Effector memory CD4-positive, alpha-beta T cell (primary cell): ENCODE data around the gene DCLK3.

Experiments
- DNase-seq, 3 donors: peaks; one replicate each; pipeline ENCODE4 v3.0.0-alpha.2; 2020
- H3K27ac ChIP-seq: 2 replicates; pipeline ENCODE4 v1.7.0; 2013; ENCODE audit warnings: mild to moderate bottlenecking, low read length, moderate library complexity; ENCODE audit not compliant: insufficient read depth, poor library complexity, severe bottlenecking
- H3K27me3 ChIP-seq: replicated peaks from 2 replicates; pipeline ENCODE4 v1.7.0; 2013; ENCODE audit warnings: mild to moderate bottlenecking, low read length; ENCODE audit not compliant: insufficient read depth, control insufficient read depth, poor library complexity, severe bottlenecking
- H3K36me3 ChIP-seq: 2 replicates; pipeline ENCODE4 v1.7.0; 2013; ENCODE audit warnings: mild to moderate bottlenecking, low read length, moderate library complexity; ENCODE audit not compliant: control insufficient read depth, insufficient read depth
- H3K4me1 ChIP-seq: 2 replicates; pipeline ENCODE4 v1.7.0; 2013; ENCODE audit warnings: low read length, mild to moderate bottlenecking; ENCODE audit not compliant: control insufficient read depth, insufficient read depth, poor library complexity, severe bottlenecking
- H3K4me3 ChIP-seq: 2 replicates; pipeline ENCODE4 v1.7.0; 2013; ENCODE audit warnings: low read length, low read depth, mild to moderate bottlenecking; ENCODE audit not compliant: insufficient read depth, poor library complexity, severe bottlenecking
- H3K9me3 ChIP-seq: 2 replicates; pipeline ENCODE4 v1.7.0; 2013; ENCODE audit warnings: mild to moderate bottlenecking, low read length, moderate library complexity; ENCODE audit not compliant: control insufficient read depth
- total RNA-seq, 3 donors: gene quantifications; one replicate each; lab custom pipeline; 2026; lab: John Stamatoyannopoulos, UW

The DCLK3 gene
- 0 to 0.35 (median 0) reads per million in 3 donors for total RNA-seq

GRCh38 chr3:36763850-36764703, at the start of gene DCLK3:
Gene DCLK3, minus strand, starts transcription at chr3:36764553. Its CDS starts 290 bp downstream, at chr3:36764263.
- Histone ChIP-seq H3K9me3 (no peaks in the 10 kb centered on the region), H3K27me3 (peaks cover 3% of the 10 kb centered on the region)

GRCh38 chr3:36813305-36813704, 49.0 kb upstream of the DCLK3 start:
- no peak overlapping the region for H3K27ac ChIP-seq
- H3K27me3 ChIP-seq, result no peaks in the 10 kb centered on the region
- no peaks in the 10 kb centered on the region for H3K36me3 ChIP-seq
- DNase-seq, result no peak
- no peaks in the 10 kb centered on the region for H3K4me1 ChIP-seq
- H3K9me3 ChIP-seq, result no peaks in the 10 kb centered on the region
- no peak overlapping the region for H3K4me3 ChIP-seq

More at GRCh38 chr3:36763850-36764703, at the start of gene DCLK3:
- DNase-seq, result no peak
- H3K4me1 ChIP-seq, result no peaks in the 10 kb centered on the region
- H3K4me3 ChIP-seq, result no peak within 1 kb of the TSS
- no peak within 1 kb of the TSS for H3K27ac ChIP-seq
- no peaks in the 10 kb centered on the region for H3K36me3 ChIP-seq

GRCh38 chr3:36812240-36812639, 47.9 kb upstream of the DCLK3 start:
- DNase-seq, result no peak
- H3K4me1 ChIP-seq, result no peaks in the 10 kb centered on the region
- no peak overlapping the region for H3K4me3 ChIP-seq
- H3K27ac ChIP-seq, result no peak overlapping the region
- H3K27me3 ChIP-seq, result no peaks in the 10 kb centered on the region
- no peaks in the 10 kb centered on the region for H3K9me3 ChIP-seq
- H3K36me3 ChIP-seq, result no peaks in the 10 kb centered on the region

- no peaks in the 10 kb centered on the region for H3K9me3 ChIP-seq
- no peak for DNase-seq
- H3K4me1 ChIP-seq, result no peaks in the 10 kb centered on the region
- H3K4me3 ChIP-seq, result no peak overlapping the region
- H3K27ac ChIP-seq, result no peak overlapping the region
- no peaks in the 10 kb centered on the region for H3K36me3 ChIP-seq
- H3K27me3 ChIP-seq, result no peaks in the 10 kb centered on the region
These were observed 47.4 kb upstream of the DCLK3 start for GRCh38 chr3:36811768-36812167.

- Histone ChIP-seq H3K27me3 (no peaks in the 10 kb centered on the region), H3K27ac (no peak overlapping the region), H3K4me3 (no peak overlapping the region), H3K9me3 (no peaks in the 10 kb centered on the region), H3K4me1 (no peaks in the 10 kb centered on the region), H3K36me3 (no peaks in the 10 kb centered on the region)
- no peak for DNase-seq
These were observed 40.1 kb upstream of the DCLK3 start for GRCh38 chr3:36804295-36805055.

GRCh38 chr3:36803091-36803791, 38.9 kb upstream of the DCLK3 start:
- Histone ChIP-seq H3K4me3 (no peak overlapping the region), H3K27me3 (no peaks in the 10 kb centered on the region), H3K9me3 (no peaks in the 10 kb centered on the region), H3K36me3 (no peaks in the 10 kb centered on the region), H3K27ac (no peak overlapping the region), H3K4me1 (no peaks in the 10 kb centered on the region)
- DNase-seq, result no peak

- Histone ChIP-seq H3K9me3 (no peaks in the 10 kb centered on the region), H3K27me3 (no peaks in the 10 kb centered on the region), H3K36me3 (no peaks in the 10 kb centered on the region), H3K4me3 (no peak overlapping the region), H3K27ac (no peak overlapping the region), H3K4me1 (no peaks in the 10 kb centered on the region)
- no peak for DNase-seq
These were observed 36.3 kb upstream of the DCLK3 start for GRCh38 chr3:36800533-36801116.

- DNase-seq, result no peak
- Histone ChIP-seq H3K4me1 (no peaks in the 10 kb centered on the region), H3K27ac (no peak overlapping the region), H3K27me3 (no peaks in the 10 kb centered on the region), H3K4me3 (no peak overlapping the region), H3K9me3 (no peaks in the 10 kb centered on the region), H3K36me3 (no peaks in the 10 kb centered on the region)
These were observed 32.5 kb upstream of the DCLK3 start for GRCh38 chr3:36796881-36797280.

- Histone ChIP-seq H3K27me3 (no peaks in the 10 kb centered on the region), H3K4me1 (no peaks in the 10 kb centered on the region), H3K9me3 (no peaks in the 10 kb centered on the region), H3K27ac (no peak overlapping the region), H3K36me3 (no peaks in the 10 kb centered on the region), H3K4me3 (no peak overlapping the region)
- DNase-seq, result no peak
These were observed 31.8 kb upstream of the DCLK3 start for GRCh38 chr3:36796161-36796560.
